Gastroesophageal sphincter (tissue), 4 donors: ENCODE results near the gene NSD2. TPM values are rescaled to one million over a fixed set of nuclear protein-coding genes. Genes with fewer than 3 reads are reported as not detected.

Experiments
- ATAC-seq: fragments of 150-250 bp; one replicate; pipeline ENCODE4 v1.9.1; 2016; ENCODE audit warnings: mild to moderate bottlenecking, moderate library complexity
- H3K27ac ChIP-seq, 4 donors: fragments of 200-600 bp; sonication (generic) in 3 of 4; 1 replicate in 3 of 4; 2 replicates in 1 of 4; pipeline ENCODE4 v1.5.1; 2016 to 2019
- H3K27me3 ChIP-seq: fragments of 200-600 bp; sonication (generic); one replicate; pipeline ENCODE4 v1.5.1; 2019
- H3K36me3 ChIP-seq, 2 donors: fragments of 200-600 bp; sonication (generic); one replicate each; pipeline ENCODE4 v1.5.1; 2019; ENCODE audit warnings: control low read depth in 1 of 2
- H3K4me1 ChIP-seq, 3 donors: fragments of 200-600 bp; sonication (generic); 1 replicate in 2 of 3; 2 replicates in 1 of 3; pipeline ENCODE4 v1.5.1; 2016 to 2019; ENCODE audit warnings: control low read depth in 2 of 3
- H3K4me3 ChIP-seq, 2 donors: fragments of 200-600 bp; sonication (generic); one replicate each; pipeline ENCODE4 v1.5.1; 2019; ENCODE audit warnings: mild to moderate bottlenecking in 1 of 2, moderate library complexity in 1 of 2
- H3K9me3 ChIP-seq, 3 donors: fragments of 200-600 bp; sonication (generic); one replicate each; pipeline ENCODE4 v1.5.1; 2017 to 2019; ENCODE audit warnings: control low read depth in 2 of 3
- EP300 ChIP-seq: sonication (generic); formaldehyde crosslinking; IDR thresholded peaks from one replicate; pipeline ENCODE4 v1.6.1; 2017; ENCODE audit warnings: antibody characterized with exemption, mild to moderate bottlenecking
- POLR2A ChIP-seq, 2 donors: fragments of 450-650 bp; IDR thresholded peaks; one replicate each; pipeline ENCODE4 v1.6.1; 2017; ENCODE audit warnings: antibody characterized with exemption in 2 of 2, mild to moderate bottlenecking in 2 of 2, moderate library complexity in 1 of 2
- POLR2AphosphoS5 ChIP-seq: sonication (generic); formaldehyde crosslinking; IDR thresholded peaks from one replicate; pipeline ENCODE4 v1.6.1; 2017; ENCODE audit warnings: antibody characterized with exemption
- WGBS, 2 donors: methylation state at CpG; one replicate each; pipeline ENCODE4 v1.1.5; 2018; ENCODE audit warnings: low coverage in 1 of 2; 5-methylcytosine and 5-hydroxymethylcytosine counted together
- total RNA-seq, 4 donors: library from RNA; depleted of rRNA; stranded (reverse); fragments of >200 nt; gene quantifications; one replicate each; pipeline ENCODE4 v1.1.0, GENCODE V29; 2016
- TF ChIP-seq, protein P1 (sequence below), 4 experiments: fragments of 200-600 bp in 2 of 4; fragments of 450-650 bp in 2 of 4; sonication (generic) in 1 of 4; IDR thresholded peaks; one replicate each; pipeline ENCODE4 v1.5.1; 2017 to 2019; ENCODE audit warnings: antibody characterized with exemption in 4 of 4, mild to moderate bottlenecking in 2 of 4, moderate library complexity in 2 of 4

Gene NSD2
- total RNA-seq, 4 donors from 2014 or later, result 37.8 to 47.3 (median 39.4) TPM

DNA sequence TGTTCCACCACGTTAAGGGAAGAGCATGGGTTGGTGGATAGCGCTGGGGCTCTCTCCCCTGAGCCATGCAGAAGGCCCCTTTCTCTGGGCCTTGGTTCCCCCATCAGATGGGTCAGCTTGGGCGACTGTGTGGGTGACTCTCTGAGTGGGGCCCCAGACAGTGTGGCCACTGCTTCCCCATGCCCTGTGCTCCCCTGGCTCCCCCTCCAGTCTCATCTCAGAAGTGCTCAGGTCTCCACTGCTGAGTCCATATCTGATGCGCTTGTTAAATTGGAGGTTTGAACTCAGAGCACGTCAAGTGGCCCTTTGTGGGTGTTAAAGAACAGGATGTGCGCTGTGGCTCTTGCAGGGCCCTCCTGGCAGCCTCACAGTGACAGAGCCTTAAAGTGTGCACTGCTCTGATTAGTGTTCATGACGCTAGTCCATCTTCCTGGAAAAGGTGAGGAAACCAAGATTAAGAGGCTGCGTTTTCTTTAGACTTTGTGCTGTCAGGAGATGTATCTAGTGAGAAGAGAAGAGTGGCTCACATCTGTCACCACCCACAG is 77.8 kb downstream of the NSD2 start:
- no peak overlapping the region for H3K27ac ChIP-seq

DNA sequence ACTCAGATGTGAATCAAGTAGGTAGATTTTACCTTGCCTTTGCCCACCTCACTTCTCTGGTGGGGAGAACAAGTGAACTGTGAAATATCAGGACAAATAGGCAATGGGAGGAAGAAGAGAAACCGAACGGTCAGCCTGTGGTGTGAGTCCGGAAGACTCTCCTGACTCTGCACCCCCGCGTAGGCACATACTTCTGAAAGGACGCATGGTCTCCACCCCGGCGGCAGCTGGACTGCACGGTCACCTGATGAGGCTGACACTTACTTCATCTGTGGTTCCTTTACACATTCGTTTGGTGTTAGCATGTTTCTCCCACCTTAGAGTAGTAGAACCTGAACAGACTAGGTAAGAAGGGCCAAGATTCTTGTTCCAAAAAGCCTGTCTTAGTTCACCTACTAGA is 79.2 kb downstream of the NSD2 start:
- ATAC-seq, result no peak
- peaks cover 0 to 2% (median 0%) of the 10 kb centered on the region in 3 donors for H3K4me1 ChIP-seq

More for the DNA sequence above, 77.8 kb downstream of the NSD2 start:
- peaks cover 0 to 8% (median 0%) of the 10 kb centered on the region in 3 donors for H3K4me1 ChIP-seq
- H3K36me3 ChIP-seq, result peaks cover 0 to 54% of the 10 kb centered on the region in 2 donors
- no peaks in the 10 kb centered on the region for H3K9me3 ChIP-seq
- 89 to 97% methylated on average over 5 to 6 of the region's 8 CpGs for WGBS, 2 donors
- no peak for TF ChIP-seq EP300
- no peak for TF ChIP-seq POLR2A (IDR thresholded peaks at IDR 0.05)
- TF ChIP-seq, protein P1, sequence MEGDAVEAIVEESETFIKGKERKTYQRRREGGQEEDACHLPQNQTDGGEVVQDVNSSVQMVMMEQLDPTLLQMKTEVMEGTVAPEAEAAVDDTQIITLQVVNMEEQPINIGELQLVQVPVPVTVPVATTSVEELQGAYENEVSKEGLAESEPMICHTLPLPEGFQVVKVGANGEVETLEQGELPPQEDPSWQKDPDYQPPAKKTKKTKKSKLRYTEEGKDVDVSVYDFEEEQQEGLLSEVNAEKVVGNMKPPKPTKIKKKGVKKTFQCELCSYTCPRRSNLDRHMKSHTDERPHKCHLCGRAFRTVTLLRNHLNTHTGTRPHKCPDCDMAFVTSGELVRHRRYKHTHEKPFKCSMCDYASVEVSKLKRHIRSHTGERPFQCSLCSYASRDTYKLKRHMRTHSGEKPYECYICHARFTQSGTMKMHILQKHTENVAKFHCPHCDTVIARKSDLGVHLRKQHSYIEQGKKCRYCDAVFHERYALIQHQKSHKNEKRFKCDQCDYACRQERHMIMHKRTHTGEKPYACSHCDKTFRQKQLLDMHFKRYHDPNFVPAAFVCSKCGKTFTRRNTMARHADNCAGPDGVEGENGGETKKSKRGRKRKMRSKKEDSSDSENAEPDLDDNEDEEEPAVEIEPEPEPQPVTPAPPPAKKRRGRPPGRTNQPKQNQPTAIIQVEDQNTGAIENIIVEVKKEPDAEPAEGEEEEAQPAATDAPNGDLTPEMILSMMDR (IDR thresholded peaks at IDR 0.05), result no peak
- TF ChIP-seq POLR2AphosphoS5, result no peak
- H3K27me3 ChIP-seq, result no peaks in the 10 kb centered on the region
- H3K4me3 ChIP-seq, result no peak overlapping the region
- no peak for ATAC-seq

DNA sequence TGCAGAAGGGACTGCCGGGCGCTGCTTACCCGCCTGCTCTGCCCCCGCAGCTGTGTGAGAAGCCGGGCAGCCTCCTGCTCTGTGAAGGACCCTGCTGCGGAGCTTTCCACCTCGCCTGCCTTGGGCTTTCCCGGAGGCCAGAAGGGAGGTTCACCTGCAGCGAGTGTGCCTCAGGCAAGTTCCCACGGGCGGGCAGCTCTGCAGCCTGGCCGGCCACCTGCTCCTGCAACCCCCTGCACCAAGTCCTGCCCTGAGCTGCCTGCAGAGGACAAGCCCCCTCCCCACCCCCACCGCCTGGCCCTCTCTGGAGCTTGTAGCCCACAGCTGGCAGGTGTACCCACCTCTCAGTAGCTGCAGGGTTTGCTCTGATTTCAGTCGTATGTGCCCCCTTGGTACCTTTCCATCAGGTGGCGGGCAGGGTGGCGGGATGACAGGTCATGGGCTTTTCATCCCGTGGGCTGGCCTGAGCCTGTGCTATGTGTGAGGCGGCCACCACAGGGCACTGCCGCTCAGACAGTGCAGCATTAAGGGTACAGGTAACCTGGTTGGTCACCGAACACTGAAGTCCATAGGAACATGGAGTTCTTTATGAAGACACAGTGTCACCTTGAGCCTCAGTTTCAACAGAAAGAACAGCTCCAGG is 81.0 kb downstream of the NSD2 start:
- no peak for ATAC-seq
- TF ChIP-seq, protein P1 (IDR thresholded peaks at IDR 0.05), result no peak
- TF ChIP-seq EP300, result no peak
- TF ChIP-seq POLR2A (IDR thresholded peaks at IDR 0.05), result no peak
- no peak for TF ChIP-seq POLR2AphosphoS5
- H3K36me3 ChIP-seq, result peaks cover 0 to 77% of the 10 kb centered on the region in 2 donors
- 92 to 93% methylated on average over 9 to 11 of the region's 20 CpGs for WGBS, 2 donors
- H3K4me3 ChIP-seq, result no peak overlapping the region
- no peak overlapping the region for H3K27ac ChIP-seq
- no peaks in the 10 kb centered on the region for H3K4me1 ChIP-seq
- H3K27me3 ChIP-seq, result no peaks in the 10 kb centered on the region
- no peaks in the 10 kb centered on the region for H3K9me3 ChIP-seq

More for the DNA sequence above, 79.2 kb downstream of the NSD2 start:
- H3K36me3 ChIP-seq, result peaks cover 0 to 68% of the 10 kb centered on the region in 2 donors
- WGBS, 2 donors, result 81 to 89% methylated on average over 2 to 10 of the region's 10 CpGs
- no peak overlapping the region for H3K27ac ChIP-seq
- no peak overlapping the region for H3K4me3 ChIP-seq
- TF ChIP-seq POLR2AphosphoS5, result no peak
- TF ChIP-seq, protein P1 (IDR thresholded peaks at IDR 0.05), result no peak
- TF ChIP-seq POLR2A (IDR thresholded peaks at IDR 0.05), result no peak
- TF ChIP-seq EP300, result no peak
- no peaks in the 10 kb centered on the region for H3K9me3 ChIP-seq
- no peaks in the 10 kb centered on the region for H3K27me3 ChIP-seq

DNA sequence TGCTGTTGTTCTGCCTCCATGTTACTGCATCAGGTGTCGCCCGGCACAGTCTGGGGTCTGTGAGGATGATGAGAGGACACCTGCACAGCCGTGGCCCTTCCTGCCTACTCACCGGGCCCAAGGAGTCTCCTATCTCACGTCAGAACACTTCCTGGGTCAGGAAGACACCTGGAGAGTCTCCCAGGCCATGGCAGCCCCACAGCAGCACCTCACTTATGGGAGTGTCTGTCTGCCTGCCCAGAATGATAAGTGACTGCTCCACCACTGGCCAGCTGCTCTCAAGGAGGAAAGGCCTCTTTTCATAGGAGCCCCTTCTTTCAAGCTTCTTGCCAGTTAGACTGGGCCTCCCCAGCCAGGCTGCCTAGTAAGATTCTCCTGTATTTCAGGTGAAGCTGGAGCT is 81.5 kb downstream of the NSD2 start:
- no peaks in the 10 kb centered on the region for H3K9me3 ChIP-seq
- no peak for ATAC-seq
- H3K27ac ChIP-seq, result no peak overlapping the region
- H3K4me3 ChIP-seq, result no peak overlapping the region
- no peaks in the 10 kb centered on the region for H3K4me1 ChIP-seq
- TF ChIP-seq EP300 (no peak), POLR2AphosphoS5 (no peak), POLR2A (IDR thresholded peaks at IDR 0.05) (no peak)
- TF ChIP-seq, protein P1 (IDR thresholded peaks at IDR 0.05), result no peak
- no CpG with 5 or more reads among the region's 5 CpGs for WGBS, 2 donors
- no peaks in the 10 kb centered on the region for H3K27me3 ChIP-seq
- H3K36me3 ChIP-seq, result peaks cover 0 to 80% of the 10 kb centered on the region in 2 donors

DNA sequence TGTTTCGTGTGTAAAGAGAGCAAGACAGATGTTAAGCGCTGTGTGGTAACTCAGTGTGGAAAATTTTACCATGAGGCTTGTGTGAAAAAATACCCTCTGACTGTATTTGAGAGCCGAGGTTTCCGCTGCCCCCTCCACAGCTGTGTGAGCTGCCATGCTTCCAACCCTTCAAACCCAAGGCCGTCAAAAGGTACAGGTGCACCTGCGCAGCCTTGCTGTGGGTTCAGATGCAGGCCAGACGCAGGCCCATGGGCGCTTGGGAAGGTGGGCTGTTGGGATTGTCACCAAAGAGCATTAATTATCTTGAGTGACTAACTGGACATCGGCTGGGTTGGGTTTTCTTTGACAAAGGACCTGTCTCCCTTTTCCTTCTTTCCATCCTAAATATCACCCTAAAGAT is 82.1 kb downstream of the NSD2 start:
- WGBS, 2 donors, result 89 to 91% methylated on average over 5 to 9 of the region's 9 CpGs

More for the DNA sequence above, 82.1 kb downstream of the NSD2 start:
- Histone ChIP-seq H3K36me3 (peaks cover 0 to 83% of the 10 kb centered on the region in 2 donors), H3K4me3 (no peak overlapping the region), H3K27me3 (no peaks in the 10 kb centered on the region), H3K27ac (no peak overlapping the region), H3K9me3 (no peaks in the 10 kb centered on the region), H3K4me1 (no peaks in the 10 kb centered on the region)
- no peak for ATAC-seq
- TF ChIP-seq EP300 (no peak), POLR2A (IDR thresholded peaks at IDR 0.05) (no peak)
- TF ChIP-seq, protein P1 (IDR thresholded peaks at IDR 0.05), result no peak
